ENCODE data around the gene SV2B. TPM values are rescaled to one million over a fixed set of nuclear protein-coding genes. Genes with fewer than 3 reads are reported as not detected.

The SV2B gene
- total and polyA plus RNA-seq, 2 donors (not counting 1 experiment from before 2014, with no cell fraction given) = not detected

DNA sequence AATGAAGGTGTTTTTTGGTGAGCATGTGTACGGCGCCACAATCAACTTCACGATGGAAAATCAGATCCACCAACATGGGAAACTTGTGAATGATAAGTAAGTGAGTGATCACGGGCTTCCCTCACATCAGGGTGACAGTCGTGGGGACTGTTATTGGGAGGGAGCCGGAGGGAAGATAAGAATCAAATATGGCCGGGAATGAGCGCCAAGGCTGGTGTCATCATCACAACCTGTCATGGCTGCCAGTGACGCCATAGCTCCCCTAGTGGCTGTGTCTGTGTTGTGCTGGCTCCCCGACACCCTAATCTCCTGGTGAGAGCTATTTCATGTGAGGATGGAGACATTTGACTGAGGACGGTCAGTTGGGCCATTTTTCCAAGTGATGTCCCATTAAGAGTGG is 168.5 kb downstream of the SV2B start:
- WGBS (ENCODE audit: insufficient coverage) = 94% methylated on average over 10 of the region's 11 CpGs
- Histone ChIP-seq H3K36me3 (replicated peaks in 1 of 2; ENCODE audit: control extremely low read depth in 1 of 2, control insufficient read depth in 1 of 2, extremely low read depth in 1 of 2, insufficient read depth in 2 of 2, low read length in 1 of 2) (no peaks in the 10 kb centered on the region), H4K20me1 (ENCODE audit: control insufficient read depth, insufficient read depth, low read length, poor library complexity, severe bottlenecking) (no peaks in the 10 kb centered on the region), H3K4me2 (replicated peaks; ENCODE audit: low read depth, low read length, poor library complexity, severe bottlenecking) (no peak overlapping the region), H3K79me2 (ENCODE audit: control insufficient read depth, insufficient read depth, low read length) (no peaks in the 10 kb centered on the region), H3K27me3 (replicated peaks in 1 of 4; ENCODE audit: control extremely low read depth in 1 of 4, control insufficient read depth in 3 of 4, insufficient read depth in 4 of 4, low read length in 3 of 4) (peaks cover 0 to 6% (median 3%) of the 10 kb centered on the region in 4 experiments), H3K4me3 (ENCODE audit: control extremely low read depth in 1 of 5, extremely low read depth in 1 of 5, insufficient read depth in 1 of 5, low read depth in 2 of 5, low read length in 4 of 5) (no peak overlapping the region), H3K9ac (ENCODE audit: low read length) (no peak overlapping the region), H3K9me3 (ENCODE audit: control extremely low read depth in 1 of 3, control insufficient read depth in 2 of 3, insufficient read depth in 1 of 3, low read length in 2 of 3) (no peaks in the 10 kb centered on the region), H2AFZ (ENCODE audit: insufficient read depth, low read depth, low read length, poor library complexity, severe bottlenecking) (no peak overlapping the region), H3K27ac (ENCODE audit: low read length in 2 of 2) (no peak overlapping the region), H3K4me1 (ENCODE audit: control insufficient read depth in 2 of 2, insufficient read depth in 2 of 2, low read length in 2 of 2) (peaks cover 0 to 4% of the 10 kb centered on the region in 2 donors)
- POLR2A ChIA-PET = no interaction called here
- peaks cover 37% of the 10 kb centered on the region for H3K27me3 Mint-ChIP-seq
- TF ChIP-seq, protein P1, sequence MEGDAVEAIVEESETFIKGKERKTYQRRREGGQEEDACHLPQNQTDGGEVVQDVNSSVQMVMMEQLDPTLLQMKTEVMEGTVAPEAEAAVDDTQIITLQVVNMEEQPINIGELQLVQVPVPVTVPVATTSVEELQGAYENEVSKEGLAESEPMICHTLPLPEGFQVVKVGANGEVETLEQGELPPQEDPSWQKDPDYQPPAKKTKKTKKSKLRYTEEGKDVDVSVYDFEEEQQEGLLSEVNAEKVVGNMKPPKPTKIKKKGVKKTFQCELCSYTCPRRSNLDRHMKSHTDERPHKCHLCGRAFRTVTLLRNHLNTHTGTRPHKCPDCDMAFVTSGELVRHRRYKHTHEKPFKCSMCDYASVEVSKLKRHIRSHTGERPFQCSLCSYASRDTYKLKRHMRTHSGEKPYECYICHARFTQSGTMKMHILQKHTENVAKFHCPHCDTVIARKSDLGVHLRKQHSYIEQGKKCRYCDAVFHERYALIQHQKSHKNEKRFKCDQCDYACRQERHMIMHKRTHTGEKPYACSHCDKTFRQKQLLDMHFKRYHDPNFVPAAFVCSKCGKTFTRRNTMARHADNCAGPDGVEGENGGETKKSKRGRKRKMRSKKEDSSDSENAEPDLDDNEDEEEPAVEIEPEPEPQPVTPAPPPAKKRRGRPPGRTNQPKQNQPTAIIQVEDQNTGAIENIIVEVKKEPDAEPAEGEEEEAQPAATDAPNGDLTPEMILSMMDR (IDR thresholded peaks at IDR 0.05) = no peak
- no peak for TF ChIP-seq EZH2 (IDR thresholded peaks at IDR 0.05; ENCODE audit: borderline replicate concordance, insufficient read depth, low read depth, low read length, poor library complexity, severe bottlenecking)
- H3K4me3 Mint-ChIP-seq = no peak overlapping the region
- H3K4me1 Mint-ChIP-seq = peaks cover 7% of the 10 kb centered on the region
- no peak overlapping the region for H3K27ac Mint-ChIP-seq
- CTCF ChIA-PET = interaction anchor here (0.8 to 1.4 kb wide), 5 partner anchors 10 to 312 kb away, joined by 3 to 6 read pairs (median 4); no protein-coding TSS in a partner anchor
- intact Hi-C loops (cut with micrococcal nuclease) = no loop called here
- no peak for ATAC-seq (ENCODE audit: low read depth)
- H3K9me3 Mint-ChIP-seq (ENCODE audit: insufficient read depth) = no peaks in the 10 kb centered on the region
- DNase-seq = no peak

DNA sequence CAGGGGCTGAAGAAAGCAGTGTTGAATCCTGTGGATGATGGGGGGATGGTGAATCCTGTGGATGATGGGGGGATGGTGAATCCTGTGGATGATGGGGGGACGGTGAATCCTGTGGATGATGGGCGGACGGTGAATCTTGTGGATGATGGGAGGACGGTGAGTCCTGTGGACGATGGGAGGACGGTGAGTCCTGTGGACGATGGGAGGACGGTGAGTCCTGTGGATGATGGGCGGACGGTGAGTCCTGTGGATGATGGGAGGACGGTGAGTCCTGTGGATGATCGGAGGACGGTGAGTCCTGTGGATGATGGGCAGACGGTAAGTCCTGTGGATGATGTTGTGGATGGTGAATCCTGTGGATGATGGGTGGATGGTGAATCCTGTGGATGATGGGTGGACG is 170.7 kb downstream of the SV2B start:
- H3K9me3 Mint-ChIP-seq (ENCODE audit: insufficient read depth) = no peaks in the 10 kb centered on the region
- H3K27ac Mint-ChIP-seq = no peak overlapping the region
- no peak overlapping the region for H3K4me3 ChIP-seq (ENCODE audit: control extremely low read depth in 1 of 5, extremely low read depth in 1 of 5, insufficient read depth in 1 of 5, low read depth in 2 of 5, low read length in 4 of 5)
- CTCF ChIA-PET = interaction anchor here (1.3 to 1.6 kb wide), 2 partner anchors 8 to 314 kb away, joined by 6 to 7 read pairs; no protein-coding TSS in a partner anchor
- H4K20me1 ChIP-seq (ENCODE audit: control insufficient read depth, insufficient read depth, low read length, poor library complexity, severe bottlenecking) = no peaks in the 10 kb centered on the region
- POLR2A ChIA-PET = no interaction called here
- no peak overlapping the region for H3K4me2 ChIP-seq (replicated peaks; ENCODE audit: low read depth, low read length, poor library complexity, severe bottlenecking)
- H3K79me2 ChIP-seq (ENCODE audit: control insufficient read depth, insufficient read depth, low read length) = no peaks in the 10 kb centered on the region
- H3K4me1 ChIP-seq (ENCODE audit: control insufficient read depth in 2 of 2, insufficient read depth in 2 of 2, low read length in 2 of 2) = peaks cover 0 to 4% of the 10 kb centered on the region in 2 donors
- no peak overlapping the region for H2AFZ ChIP-seq (ENCODE audit: insufficient read depth, low read depth, low read length, poor library complexity, severe bottlenecking)
- no peaks in the 10 kb centered on the region for H3K36me3 ChIP-seq (replicated peaks in 1 of 2; ENCODE audit: control extremely low read depth in 1 of 2, control insufficient read depth in 1 of 2, extremely low read depth in 1 of 2, insufficient read depth in 2 of 2, low read length in 1 of 2)
- no peak overlapping the region for H3K9ac ChIP-seq (ENCODE audit: low read length)
- intact Hi-C loops (cut with micrococcal nuclease) = loop anchor here (2.0 kb wide), 1 partner anchor 314 kb away; no protein-coding TSS in a partner anchor
- H3K9me3 ChIP-seq (ENCODE audit: control extremely low read depth in 1 of 3, control insufficient read depth in 2 of 3, insufficient read depth in 1 of 3, low read length in 2 of 3) = peaks cover 0 to 3% (median 1%) of the 10 kb centered on the region in 3 donors
- ATAC-seq (ENCODE audit: low read depth) (no peak), DNase-seq (no peak)
- peaks cover 4% of the 10 kb centered on the region for H3K4me1 Mint-ChIP-seq
- 96% methylated on average over 15 of the region's 15 CpGs for WGBS (ENCODE audit: insufficient coverage)
- H3K27ac ChIP-seq (ENCODE audit: low read length in 2 of 2) = no peak overlapping the region
- peaks cover 32% of the 10 kb centered on the region for H3K27me3 Mint-ChIP-seq
- H3K4me3 Mint-ChIP-seq = no peak overlapping the region
- TF ChIP-seq EZH2 (IDR thresholded peaks at IDR 0.05; ENCODE audit: borderline replicate concordance, insufficient read depth, low read depth, low read length, poor library complexity, severe bottlenecking) = no peak
- TF ChIP-seq, protein P1 (IDR thresholded peaks at IDR 0.05) = no peak
- peaks cover 0 to 6% (median 3%) of the 10 kb centered on the region in 4 experiments for H3K27me3 ChIP-seq (replicated peaks in 1 of 4; ENCODE audit: control extremely low read depth in 1 of 4, control insufficient read depth in 3 of 4, insufficient read depth in 4 of 4, low read length in 3 of 4)

All from B cell (primary cell).